GM18909 (cell line): Measurements from ENCODE around the gene GNA12.
"Not testable (repeated sequence)": the region's sequence is repeated elsewhere in the genome, so short reads cannot be mapped to it uniquely, and the experiment has no call there.

Experiments
- ATAC-seq: cut with Tn5 transposase; IDR thresholded peaks from one replicate; pipeline ENCODE4 v1.9.1; 2021; ENCODE audit warnings: mild to moderate bottlenecking; ENCODE audit not compliant: unreplicated experiment, poor library complexity

GNA12 gene

DNA sequence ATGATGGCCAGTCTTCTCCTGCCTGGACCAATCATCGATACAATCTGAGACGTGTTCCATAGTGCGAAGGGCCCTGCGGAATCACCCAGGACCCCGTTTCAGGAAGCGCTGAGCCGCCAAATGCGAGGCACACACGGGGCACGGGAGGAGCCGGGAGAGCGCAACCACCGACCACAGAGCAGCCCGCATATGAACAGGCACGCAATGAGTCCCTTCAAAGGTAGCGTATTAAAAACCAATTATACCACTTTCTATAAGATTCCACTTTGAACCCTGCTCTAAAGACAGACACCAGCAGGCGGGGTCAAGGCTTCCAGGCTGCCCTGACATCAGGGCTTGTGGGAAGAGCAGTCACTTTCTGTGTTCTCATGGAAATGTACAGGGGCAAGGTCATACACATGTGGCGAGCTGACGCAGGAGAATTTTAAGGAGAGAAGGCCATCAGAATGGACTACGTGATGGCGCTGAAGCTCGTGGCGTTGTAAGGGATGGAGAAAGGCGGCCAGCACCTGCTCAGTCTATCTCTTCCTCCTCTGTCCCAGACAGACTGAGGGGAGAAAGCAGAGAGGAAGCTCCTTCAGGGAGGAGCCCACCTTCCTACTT, 109.9 kb downstream of the GNA12 start:
- ATAC-seq: no peak

DNA sequence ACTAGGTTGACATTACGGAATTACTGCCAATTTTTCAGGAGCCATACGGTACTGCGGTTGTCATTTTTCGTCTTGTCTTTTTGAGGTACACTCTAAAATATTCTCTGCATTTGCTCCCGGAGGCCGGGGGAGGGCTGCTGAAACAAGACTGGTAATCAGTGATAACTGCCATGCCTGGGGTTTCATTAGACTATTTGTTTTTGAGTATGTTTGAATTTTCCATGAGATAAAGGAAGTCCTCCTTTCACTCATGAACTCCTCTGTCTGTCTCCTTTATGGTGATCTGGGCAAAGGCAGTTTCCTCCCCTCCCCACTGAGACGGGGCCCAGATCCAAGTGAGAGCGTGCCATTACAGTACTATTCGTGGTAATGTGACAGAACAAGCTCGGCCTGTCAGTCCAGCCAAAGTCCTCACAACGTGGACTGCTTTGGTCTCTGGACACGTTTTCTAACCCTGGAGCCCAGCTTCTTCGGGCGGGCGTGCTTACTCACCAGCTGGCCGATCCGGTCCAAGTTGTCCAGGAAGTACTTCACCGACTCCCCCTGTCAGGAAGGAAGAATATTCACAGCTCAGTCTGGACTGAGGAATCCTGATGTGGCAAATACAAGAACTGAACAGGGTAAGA, 111.0 kb downstream of the GNA12 start:
- ATAC-seq: no peak

DNA sequence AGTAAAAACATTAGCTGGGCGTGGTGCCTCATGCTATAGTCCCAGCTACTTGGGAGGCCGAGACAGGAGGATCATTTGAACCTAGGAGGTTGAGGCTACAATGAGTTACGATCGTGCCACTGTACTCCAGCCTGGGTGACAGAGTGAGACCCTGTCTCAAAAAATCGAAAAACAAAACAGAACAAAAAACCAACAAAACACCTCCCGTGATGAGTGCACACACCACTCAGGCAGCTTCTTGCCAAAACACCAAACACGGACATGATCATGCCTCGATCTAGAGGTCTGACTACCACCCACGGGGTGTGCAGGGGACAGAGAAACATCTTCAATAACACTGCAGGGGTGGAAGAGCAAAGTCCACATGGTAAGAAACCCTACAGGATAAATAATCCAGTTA, 111.7 kb downstream of the GNA12 start:
- no peak for ATAC-seq

DNA sequence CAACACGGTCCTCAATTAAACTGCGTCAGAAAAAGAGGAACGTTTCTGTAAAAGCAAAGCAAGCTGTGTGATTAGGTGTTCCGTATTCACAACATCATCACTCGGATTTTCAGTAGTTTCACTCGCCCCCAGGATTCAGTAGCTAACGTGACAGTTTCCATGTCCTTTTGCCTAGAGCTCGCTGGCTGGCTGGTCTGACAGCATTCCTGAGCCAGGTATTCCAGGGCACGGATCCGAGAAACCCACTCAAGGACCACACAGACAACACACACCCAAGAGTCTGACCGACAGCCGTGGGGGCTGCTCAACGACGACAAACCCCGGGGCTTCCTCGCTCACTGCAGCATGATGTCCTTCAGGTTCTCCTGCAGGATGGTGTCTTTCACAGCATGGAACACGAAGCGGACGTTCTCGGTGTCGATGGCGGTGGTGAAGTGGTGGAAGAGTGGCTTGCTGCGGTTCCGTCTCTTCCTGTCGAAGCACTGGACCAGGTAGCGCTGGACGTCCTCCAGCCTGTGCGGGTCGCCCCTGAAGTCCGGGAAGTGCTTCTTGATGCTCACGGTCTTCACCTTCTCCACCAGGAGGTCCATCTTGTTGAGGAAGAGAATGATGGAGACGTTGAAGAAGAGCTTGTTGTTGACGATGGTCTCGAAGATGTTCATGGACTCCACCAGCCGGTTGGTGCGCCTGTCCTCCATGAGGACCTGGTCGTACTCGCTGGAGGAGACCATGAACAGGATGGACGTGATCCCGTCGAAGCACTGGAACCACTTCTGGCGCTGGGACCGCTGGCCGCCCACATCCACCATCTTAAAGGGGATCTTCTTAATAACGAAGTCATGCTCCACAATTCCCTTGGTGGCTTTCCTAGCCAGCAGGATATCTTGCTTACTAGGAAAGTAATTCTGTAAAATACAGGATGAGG, 113.0 kb downstream of the GNA12 start:
- no peak for ATAC-seq

DNA sequence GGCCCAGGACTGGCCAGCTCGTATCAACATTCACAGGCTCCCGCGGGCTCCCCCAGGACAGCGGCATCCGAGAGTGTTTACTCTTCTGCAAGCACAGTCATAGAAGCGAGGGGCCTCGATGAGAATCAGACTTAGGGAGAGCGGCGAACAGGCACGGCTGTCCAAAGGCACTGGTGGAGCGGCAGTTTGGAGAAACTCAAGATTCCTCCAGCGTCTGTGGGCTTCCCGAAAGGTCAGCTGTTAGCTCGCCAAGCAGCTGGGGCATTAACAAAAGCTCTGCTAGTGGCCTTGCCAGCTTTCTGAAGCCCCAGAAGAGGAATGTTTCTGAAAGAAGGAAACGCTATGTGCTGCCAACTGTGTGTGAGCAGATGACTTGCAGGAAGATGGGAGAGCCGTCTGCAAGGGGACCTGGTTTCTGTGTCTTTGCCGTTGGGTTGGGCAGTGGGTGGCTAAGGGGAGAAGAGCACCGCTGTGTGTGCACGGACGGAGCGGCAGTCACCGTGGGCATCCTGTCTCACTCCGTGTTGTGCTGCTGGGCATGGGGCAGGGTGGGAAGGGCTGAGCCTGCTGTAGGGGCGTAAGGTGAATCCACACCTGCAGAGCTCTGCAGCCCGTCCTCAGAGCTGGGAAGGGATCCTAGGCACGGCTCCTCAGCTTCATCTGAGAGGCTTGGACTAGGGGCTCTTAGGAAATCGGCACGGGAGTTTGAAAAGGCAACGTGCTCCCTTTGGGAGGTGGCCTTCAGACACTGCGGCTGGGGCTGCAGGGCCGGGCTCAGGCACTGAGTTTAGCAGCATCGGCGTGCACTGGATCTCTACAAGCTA, 114.0 kb downstream of the GNA12 start:
- ATAC-seq: no peak

DNA sequence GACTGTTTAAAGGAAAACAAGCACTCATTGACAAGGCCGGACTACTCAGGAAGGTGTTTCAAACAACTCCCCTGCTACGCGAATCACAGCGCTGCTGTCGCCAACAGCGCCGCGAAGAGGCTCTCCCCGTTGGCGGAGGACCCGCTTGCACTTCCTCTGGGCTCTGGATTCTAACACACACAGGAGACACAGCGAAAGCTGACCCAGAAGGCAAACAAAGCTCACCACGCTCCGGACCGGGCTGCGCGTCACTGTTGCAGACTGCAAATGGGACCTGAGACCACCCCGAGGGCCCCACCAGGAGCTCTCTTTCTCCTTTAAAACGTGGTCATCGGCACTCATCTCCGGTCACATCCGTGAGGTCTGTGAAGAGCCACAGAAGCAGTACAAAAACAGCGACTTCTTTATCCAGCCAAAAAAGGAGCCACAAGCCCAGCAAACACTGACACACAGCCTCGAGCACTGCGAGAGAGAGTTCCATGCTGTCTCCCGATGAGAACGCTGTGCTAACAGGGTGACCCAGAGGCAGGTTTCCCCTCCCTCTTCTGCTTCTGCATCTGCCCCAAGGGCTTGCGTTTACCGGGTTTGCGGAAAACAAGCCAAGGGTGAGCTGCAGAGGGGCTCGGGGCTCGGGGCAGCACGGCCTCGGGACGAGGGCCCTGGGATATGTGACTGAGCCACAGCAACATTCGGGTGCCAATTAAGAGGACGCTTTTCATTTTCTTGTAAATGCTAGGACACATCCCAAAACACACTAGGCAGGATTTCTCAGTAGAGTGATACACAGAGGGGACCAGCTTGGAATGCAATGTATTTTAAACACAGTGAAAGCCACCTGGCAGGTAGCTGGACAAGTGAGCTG, 114.8 kb downstream of the GNA12 start:
- no peak for ATAC-seq

DNA sequence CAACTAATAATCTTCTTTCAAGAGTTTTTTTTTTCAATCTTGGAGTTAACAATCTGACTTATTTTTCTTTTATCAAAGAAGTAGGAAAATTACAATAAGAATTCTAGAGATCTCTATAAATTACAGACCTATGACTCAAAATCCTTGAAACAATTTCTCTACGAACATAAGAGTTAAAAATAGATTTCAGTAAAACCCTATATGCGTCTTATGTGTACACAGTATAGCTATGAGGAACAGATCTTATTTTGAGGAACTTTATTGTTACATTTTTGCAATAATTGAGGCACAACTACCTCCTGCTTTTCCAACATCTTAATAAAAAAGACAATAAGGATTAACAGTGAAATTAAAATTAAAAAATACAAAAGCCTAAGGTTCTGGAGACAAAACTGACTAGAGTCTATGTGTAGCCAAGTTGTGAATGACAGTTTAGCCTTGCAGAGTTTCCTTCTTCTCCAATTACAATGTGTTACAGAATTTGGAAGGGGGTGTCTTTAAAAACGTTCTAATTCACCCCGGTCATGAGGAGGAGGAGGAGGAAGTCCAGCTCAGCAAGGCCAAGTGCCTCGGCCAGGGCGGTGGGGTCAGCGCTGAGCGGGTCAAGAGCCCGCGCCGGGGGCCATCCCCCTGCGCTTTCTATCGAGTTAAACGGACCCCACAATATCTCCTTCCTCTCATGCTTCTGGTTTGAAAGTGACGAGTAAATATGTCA, 115.6 kb downstream of the GNA12 start:
- no peak for ATAC-seq

DNA sequence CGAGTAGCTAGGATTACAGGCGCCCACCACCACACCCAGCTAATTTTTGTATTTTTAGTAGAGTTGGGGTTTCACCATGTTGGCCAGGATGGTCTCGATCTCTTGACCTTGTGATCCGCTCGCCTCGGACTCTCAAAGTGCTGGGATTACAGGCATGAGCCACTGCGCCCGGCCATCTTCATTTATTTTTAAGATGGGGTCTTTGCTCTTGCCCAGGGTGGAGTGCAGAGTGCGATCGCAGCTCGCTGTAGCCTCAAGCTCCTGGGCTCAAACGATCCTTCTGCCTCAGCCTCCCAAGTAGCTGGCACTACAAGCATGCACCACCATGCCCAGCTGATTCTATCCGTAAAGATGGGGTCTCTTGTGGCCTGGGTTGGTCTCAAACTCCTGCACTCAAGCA, 116.9 kb downstream of the GNA12 start:
- not testable (repeated sequence) for ATAC-seq

DNA sequence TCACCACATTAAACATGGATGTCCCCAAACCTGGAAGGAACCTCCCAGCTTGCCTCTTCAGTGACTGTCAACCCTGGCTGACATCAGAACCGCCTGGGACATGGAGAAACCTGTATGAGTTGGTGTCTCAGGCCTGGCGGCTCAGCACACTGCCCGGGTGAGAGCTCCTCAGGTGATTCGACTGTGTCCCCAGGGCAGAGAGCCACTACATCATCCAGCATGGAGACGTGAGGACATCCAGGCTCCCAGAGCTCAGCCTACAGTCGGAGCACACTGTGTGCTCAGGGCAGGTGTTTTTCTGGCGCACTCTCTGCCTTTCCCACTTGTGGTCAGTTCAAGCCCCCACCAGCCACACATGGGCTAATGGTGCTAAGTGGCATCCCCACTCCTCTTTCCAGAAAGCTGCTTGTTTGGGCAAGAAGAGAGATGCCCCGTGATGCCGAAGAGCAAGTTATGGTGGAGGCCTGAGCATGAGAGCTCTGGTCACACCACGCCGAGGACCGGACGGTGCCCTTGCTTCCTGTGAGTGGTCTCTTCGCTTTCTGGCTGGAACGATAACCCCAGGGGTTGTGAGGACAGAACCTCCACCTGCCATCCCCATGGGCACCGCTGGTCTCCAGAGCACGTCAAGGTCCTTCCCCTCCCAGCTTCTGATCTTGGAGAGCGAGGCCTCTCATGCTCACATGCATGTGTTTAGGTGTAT, 117.6 kb downstream of the GNA12 start:
- no peak for ATAC-seq

DNA sequence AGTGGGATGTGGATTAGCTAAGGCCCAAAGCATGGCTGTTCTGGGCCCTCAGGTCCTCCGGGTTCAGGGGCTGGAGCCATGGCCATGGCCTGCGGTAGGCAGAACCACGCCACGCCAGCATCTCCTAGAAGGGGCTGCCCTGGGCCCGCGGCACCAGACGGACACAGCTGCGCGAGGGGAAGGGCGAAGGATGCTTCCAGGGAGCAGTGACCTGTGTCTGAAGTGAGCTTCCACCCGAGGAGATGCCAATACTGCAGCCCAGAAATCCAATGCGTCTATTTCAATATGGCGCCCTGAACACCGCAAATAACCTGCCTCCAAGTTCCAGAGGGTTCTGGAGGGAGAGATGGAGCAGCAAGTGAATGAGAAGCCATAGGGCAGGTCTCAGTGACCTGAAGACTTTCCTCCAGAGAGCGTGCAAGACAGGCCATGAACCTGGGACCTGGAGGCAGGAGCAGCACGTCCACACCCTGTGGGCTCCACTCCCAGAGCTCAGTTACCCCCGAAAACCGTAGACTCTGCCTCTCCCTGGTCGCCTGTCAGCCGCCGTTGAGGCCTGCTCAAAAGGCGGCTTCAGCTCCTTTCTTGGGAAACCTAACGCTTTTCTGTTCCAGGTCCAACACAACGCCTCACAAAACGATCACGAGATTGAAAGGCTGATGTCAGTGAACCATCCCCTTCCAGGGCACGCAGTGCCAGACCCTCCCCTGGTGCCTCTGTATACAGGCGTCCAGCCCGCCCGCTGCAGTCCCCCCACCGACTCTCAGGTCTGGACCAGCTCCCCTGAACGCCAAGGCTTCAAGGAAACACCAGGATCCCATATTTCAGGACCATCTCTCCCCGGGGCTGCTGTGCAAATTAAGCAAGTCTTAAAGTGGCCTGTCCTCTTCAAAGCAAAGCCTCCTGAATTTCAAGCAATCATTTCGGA, 118.7 kb downstream of the GNA12 start:
- ATAC-seq: no peak

DNA sequence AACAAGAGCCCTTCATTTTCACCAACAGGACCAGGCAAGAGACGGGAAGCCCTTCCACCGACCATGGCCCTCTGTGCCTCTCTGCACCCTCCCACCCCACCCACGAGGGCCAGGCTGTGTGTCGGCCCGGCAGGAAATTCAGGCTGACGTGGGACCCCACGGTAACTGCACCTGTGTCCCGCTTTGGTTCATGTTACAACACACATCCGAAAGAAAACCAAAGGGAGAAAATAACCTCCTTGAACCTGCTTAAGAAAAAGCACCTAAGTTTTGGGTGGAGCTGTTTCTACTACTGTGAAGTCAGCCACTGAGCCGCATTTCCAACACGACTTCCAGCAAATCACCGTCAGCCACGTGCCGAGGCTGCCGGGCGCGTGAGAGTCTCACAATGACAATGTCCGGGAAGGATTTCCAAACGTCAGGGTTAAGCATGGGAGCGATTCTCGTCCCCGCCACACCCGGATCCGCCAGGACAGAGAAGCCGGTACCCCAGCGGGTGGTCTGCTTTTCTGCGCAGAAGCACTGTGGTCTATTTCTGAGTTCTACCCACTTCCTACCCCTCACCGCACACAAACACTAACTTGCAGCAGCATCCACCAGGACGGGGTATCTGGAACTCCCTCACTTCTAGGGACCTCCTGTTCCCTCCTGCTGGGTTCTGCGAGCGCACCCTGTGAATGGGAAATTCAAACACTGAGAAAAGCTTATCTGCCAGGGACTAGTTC, 119.5 kb downstream of the GNA12 start:
- no peak for ATAC-seq

DNA sequence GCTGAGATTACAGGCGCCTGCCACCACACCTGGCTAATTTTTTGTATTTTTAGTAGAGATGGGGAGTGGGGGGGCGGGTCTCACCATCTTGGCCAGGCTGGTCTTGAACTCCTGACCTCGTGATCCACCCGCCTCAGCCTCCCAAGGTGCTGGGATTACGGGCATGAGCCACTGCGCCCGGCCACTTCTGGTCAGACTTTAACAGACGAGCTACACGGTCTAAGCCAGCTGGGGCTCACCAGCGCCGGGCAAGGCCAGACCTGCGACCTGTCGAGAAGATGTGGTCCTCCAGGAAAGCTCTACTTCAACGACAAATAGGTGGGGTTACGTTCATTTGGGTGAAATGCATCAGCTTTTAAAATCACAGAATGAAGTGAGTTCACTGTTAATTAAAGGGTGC, 120.1 kb downstream of the GNA12 start:
- ATAC-seq: not testable (repeated sequence)

DNA sequence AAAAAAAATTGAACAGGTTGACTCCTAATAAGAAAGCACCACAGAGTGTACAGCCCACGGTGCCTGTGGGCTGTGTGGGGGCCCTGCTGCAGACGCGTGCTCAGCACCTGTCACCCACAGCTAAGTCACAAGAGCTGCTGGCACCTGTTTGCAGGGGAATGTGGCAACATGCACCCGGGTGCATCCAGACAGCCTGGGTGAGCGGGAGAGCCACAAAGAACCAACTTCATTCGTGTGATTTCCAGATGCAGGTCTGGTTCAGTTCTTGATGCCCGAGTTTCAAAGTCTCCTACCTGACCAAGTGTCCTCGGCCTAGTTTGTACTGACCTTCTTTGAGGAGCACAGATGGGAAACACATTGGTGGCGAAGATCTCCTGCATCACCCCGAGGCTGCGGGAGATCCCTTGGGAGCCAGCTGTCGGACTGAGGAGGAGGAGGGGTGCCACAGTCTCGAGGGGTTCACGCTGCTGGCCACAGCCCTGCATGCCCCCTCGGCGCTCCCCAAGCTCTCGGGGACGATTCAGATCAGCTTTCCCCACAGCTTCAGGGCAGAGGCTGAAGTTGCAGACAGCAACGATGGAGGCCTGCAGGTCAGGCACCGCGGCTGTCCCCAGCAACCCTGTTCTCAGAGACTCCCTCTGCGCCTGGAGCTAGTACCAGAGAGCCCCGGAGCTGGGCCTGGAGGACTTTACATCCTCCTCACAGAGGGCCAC, 120.8 kb downstream of the GNA12 start:
- no peak for ATAC-seq

DNA sequence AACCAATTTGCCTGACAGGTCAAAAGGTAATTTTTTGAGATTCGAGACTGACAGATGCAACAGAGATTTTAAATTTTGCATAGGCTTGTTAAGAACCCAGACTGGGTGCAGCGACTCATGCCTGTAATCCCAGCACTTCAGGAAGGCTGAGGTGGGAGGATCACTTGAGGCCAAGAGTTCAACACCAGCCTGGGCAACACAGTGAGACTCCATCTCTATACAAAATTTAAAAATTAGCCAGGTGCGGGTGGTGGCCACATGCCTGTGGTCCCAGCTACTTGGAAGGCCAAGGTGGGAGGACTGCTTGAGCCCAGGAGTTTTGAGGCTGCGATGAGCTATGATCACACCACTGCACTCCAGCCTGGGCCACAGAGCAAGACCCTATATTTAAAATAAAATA, 121.5 kb downstream of the GNA12 start:
- no peak for ATAC-seq

DNA sequence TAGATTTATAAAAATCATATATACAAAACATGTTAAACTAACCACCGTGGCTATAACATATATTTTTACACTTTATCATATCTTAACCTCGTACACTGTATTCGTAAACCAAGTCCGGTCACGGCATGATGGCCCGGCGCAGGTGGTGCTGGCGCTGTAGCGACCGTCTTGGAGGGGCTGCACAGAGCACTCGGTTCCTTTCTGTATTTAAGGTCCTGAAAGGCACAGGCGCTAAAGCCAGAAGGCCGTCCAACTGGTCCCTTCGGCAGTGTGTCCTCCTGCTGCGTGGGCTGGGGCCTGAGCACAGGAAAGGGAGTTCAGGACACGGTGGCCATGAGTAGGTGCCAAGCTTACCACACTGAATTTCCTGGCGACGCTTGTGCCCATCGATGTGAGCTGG, 122.3 kb downstream of the GNA12 start:
- ATAC-seq: no peak

DNA sequence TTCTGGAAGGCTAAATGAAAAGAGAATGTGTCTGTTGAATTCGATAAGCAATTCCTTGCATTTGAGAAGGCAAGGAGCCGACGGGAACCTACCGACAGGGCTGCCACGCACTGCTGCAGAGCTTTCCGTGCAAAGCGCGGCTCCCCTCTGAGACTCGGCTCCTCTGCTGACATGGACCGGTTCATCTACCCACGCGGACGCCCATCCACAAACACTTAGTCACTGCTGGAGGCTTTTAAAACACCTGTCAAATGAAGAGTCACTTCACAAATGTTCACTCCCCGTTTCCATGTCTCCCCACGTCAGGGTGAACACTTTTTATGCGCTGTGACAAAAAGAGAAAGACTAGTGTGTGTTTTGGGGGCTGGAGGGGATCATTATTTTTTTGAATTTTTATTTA, 124.1 kb downstream of the GNA12 start:
- ATAC-seq: no peak
